ENCODE data around the gene GDA.
"Not testable (repeated sequence)": the region's sequence is repeated elsewhere in the genome, so short reads cannot be mapped to it uniquely, and the experiment has no call there.

The GDA gene

GRCh38 chr9:72278959-72279358 is 129.7 kb downstream of the GDA start:
- no peak for DNase-seq (ENCODE audit: low read depth)

- DNase-seq (ENCODE audit: low read depth) = no peak
These were observed 131.8 kb downstream of the GDA start for GRCh38 chr9:72280913-72281500.

- DNase-seq (ENCODE audit: low read depth) = no peak
These were observed 140.2 kb downstream of the GDA start for GRCh38 chr9:72289401-72289800.

- DNase-seq (ENCODE audit: low read depth) = no peak
These were observed 141.1 kb downstream of the GDA start for GRCh38 chr9:72290311-72290710.

- DNase-seq (ENCODE audit: low read depth) = not testable (repeated sequence)
These were observed 142.3 kb downstream of the GDA start for GRCh38 chr9:72291576-72291975.

GRCh38 chr9:72292256-72292682 is 143.0 kb downstream of the GDA start:
- no peak for DNase-seq (ENCODE audit: low read depth)

- DNase-seq (ENCODE audit: low read depth) = peak; percentile 30
These were observed 143.8 kb downstream of the GDA start for GRCh38 chr9:72292874-72293607.

GRCh38 chr9:72294936-72295335 is 145.7 kb downstream of the GDA start:
- DNase-seq (ENCODE audit: low read depth) = no peak

GRCh38 chr9:72297516-72297915 is 148.3 kb downstream of the GDA start:
- no peak for DNase-seq (ENCODE audit: low read depth)

GRCh38 chr9:72299017-72299603 is 149.9 kb downstream of the GDA start:
- no peak for DNase-seq (ENCODE audit: low read depth)

- DNase-seq (ENCODE audit: low read depth) = no peak
These were observed 151.6 kb downstream of the GDA start for GRCh38 chr9:72300873-72301272.

Data from HS-5 (cell line).